Panc1 (cell line): ENCODE data around the gene TMED9. TPM values are rescaled to one million over a fixed set of nuclear protein-coding genes. Genes with fewer than 3 reads are reported as not detected.

ENCODE experiments used
- ATAC-seq: fragments of 200-7000 bp; cut with Tn5 transposase; 2 replicates; pipeline ENCODE4 v1.9.1; 2020; ENCODE audit warnings: mild to moderate bottlenecking, moderate library complexity
- BruUV-seq: library from RNA; stranded (reverse); fragments of 400-500 nt; replicated peaks from 2 replicates; lab custom pipeline; 2021; lab: Mats Ljungman, UMichigan
- CTCF ChIA-PET: fragments of 300-600 bp; sonication (Branson Sonifier 250); formaldehyde crosslinking; loops from one replicate; lab custom pipeline; 2022; ENCODE audit warnings: antibody characterized with exemption; lab: Charles Lee
- POLR2A ChIA-PET: fragments of 300-600 bp; sonication (Branson Sonifier 250); formaldehyde crosslinking; loops from one replicate; lab custom pipeline; 2022; ENCODE audit warnings: antibody characterized with exemption; lab: Charles Lee
- DNase-seq: peaks from one replicate; pipeline ENCODE4 v3.0.0-alpha.2; 2010; ENCODE audit warnings: low read depth, low spot score
- H3K27ac ChIP-seq: 2 replicates; pipeline ENCODE4 v1.5.1; 2011; ENCODE audit warnings: mild to moderate bottlenecking, low read length, inconsistent platforms
- H3K27me3 ChIP-seq: fragments of 200-500 bp; sonication (Bioruptor generic); 2 replicates; pipeline ENCODE4 v1.6.0; 2014; ENCODE audit warnings: low read length, inconsistent platforms; ENCODE audit not compliant: control insufficient read depth, insufficient read depth
- H3K36me3 ChIP-seq: fragments of 200-500 bp; sonication (Bioruptor generic); 2 replicates; pipeline ENCODE4 v1.5.1; 2014; ENCODE audit warnings: inconsistent platforms, mild to moderate bottlenecking, low read length, moderate library complexity; ENCODE audit not compliant: control insufficient read depth, insufficient read depth
- H3K4me1 ChIP-seq: 2 replicates; pipeline ENCODE4 v1.5.1; 2011; ENCODE audit warnings: inconsistent platforms, mild to moderate bottlenecking, low read length, moderate library complexity; ENCODE audit not compliant: control insufficient read depth, insufficient read depth
- H3K4me3 ChIP-seq, 2 experiments: 2 replicates each; pipeline ENCODE4 v1.5.1; 2011 to 2012; ENCODE audit warnings: low read depth in 2 of 2, low read length in 2 of 2, mild to moderate bottlenecking in 2 of 2, inconsistent platforms in 1 of 2, moderate library complexity in 1 of 2
- H3K9me3 ChIP-seq: fragments of 200-500 bp; sonication (Bioruptor generic); 2 replicates; pipeline ENCODE4 v1.5.1; 2014; ENCODE audit warnings: low read depth, mild to moderate bottlenecking, inconsistent platforms, low read length, moderate library complexity; ENCODE audit not compliant: control insufficient read depth, insufficient read depth
- CTCF ChIP-seq: fragments of 450-650 bp; IDR thresholded peaks from 2 replicates; pipeline ENCODE4 v1.5.1; 2017; ENCODE audit warnings: mild to moderate bottlenecking
- POLR2AphosphoS5 ChIP-seq: IDR thresholded peaks from 2 replicates; pipeline ENCODE4 v1.6.1; 2012; ENCODE audit warnings: mild to moderate bottlenecking, low read depth, low read length, moderate library complexity
- REST ChIP-seq, 2 experiments: IDR thresholded peaks; 2 replicates each; pipeline ENCODE4 v1.6.1; 2011 to 2012; ENCODE audit warnings: low read depth in 2 of 2, control low read depth in 1 of 2, low read length in 1 of 2, mild to moderate bottlenecking in 1 of 2, moderate library complexity in 1 of 2; ENCODE audit not compliant: insufficient read depth in 1 of 2
- SIN3A ChIP-seq: IDR thresholded peaks from 2 replicates; pipeline ENCODE4 v1.6.1; 2012; ENCODE audit warnings: low read depth, mild to moderate bottlenecking, low read length, moderate library complexity, borderline replicate concordance; ENCODE audit not compliant: insufficient read depth
- TCF7L2 ChIP-seq: IDR thresholded peaks from 2 replicates; pipeline ENCODE4 v1.6.1; 2011; ENCODE audit warnings: mild to moderate bottlenecking, low read depth, low read length, inconsistent platforms
- in situ Hi-C: cut with HindIII; loops from 2 replicates; pipeline ENCODE4 v1.10.0; 2016; ENCODE audit warnings: low sequenced_read_pairs, low pct_unique_long_range_greater_than_20kb
- intact Hi-C: fragments of 100-400 bp; cut with micrococcal nuclease; formaldehyde crosslinking; loops from one replicate; pipeline ENCODE4 v1.10.0; 2022; ENCODE audit not compliant: unreplicated experiment
- total RNA-seq: library from RNA; stranded (reverse); gene quantifications from one replicate; pipeline ENCODE4 v1.2.1, GENCODE V29; 2021; ENCODE audit not compliant: unreplicated experiment

The TMED9 gene
- total RNA-seq, 1 experiment from 2014 or later, result 293 TPM

- intact Hi-C loops (no loop called here), in situ Hi-C loops (no loop called here)
- H3K4me3 ChIP-seq, result peak overlapping the region; percentile 79 to 92
Observed at GRCh38 chr5:177555228-177555627, 36.8 kb upstream of the TMED9 start.

GRCh38 chr5:177555665-177556064 lies 36.3 kb upstream of the TMED9 start:
- ChIA-PET CTCF (no interaction called here), POLR2A (no interaction called here)
- intact Hi-C loops (no loop called here), in situ Hi-C loops (no loop called here)
- Histone ChIP-seq H3K9me3 (no peaks in the 10 kb centered on the region), H3K36me3 (no peaks in the 10 kb centered on the region; the same call in 1 of the 2 replicates), H3K4me1 (peaks cover 13% of the 10 kb centered on the region), H3K27me3 (no peaks in the 10 kb centered on the region), H3K27ac (no peak overlapping the region; the same call in 1 of the 2 replicates), H3K4me3 (no peak overlapping the region)
- ATAC-seq (no peak), DNase-seq (no peak)
- no TSS peak for BruUV-seq
- TF ChIP-seq POLR2AphosphoS5 (no peak), SIN3A (no peak), REST (IDR thresholded peaks at IDR 0.05; ENCODE audit: insufficient read depth in 1 of 2, low read depth in 2 of 2, low read length in 1 of 2) (no peak), TCF7L2 (no peak), CTCF (no peak)

More at GRCh38 chr5:177555228-177555627, 36.8 kb upstream of the TMED9 start:
- Histone ChIP-seq H3K36me3 (no peaks in the 10 kb centered on the region; the same call in 1 of the 2 replicates), H3K4me1 (peaks cover 13% of the 10 kb centered on the region), H3K9me3 (no peaks in the 10 kb centered on the region), H3K27ac (peak overlapping the region; percentile 70; the same call in 1 of the 2 replicates), H3K27me3 (no peaks in the 10 kb centered on the region)
- no TSS peak for BruUV-seq
- ChIA-PET POLR2A (no interaction called here), CTCF (no interaction called here)
- TF ChIP-seq SIN3A (no peak), REST (IDR thresholded peaks at IDR 0.05; ENCODE audit: insufficient read depth in 1 of 2, low read depth in 2 of 2, low read length in 1 of 2) (no peak), CTCF (no peak), POLR2AphosphoS5 (no peak), TCF7L2 (no peak)
- ATAC-seq (no peak), DNase-seq (no peak)
